Hematopoietic multipotent progenitor cell treated with erythropoietin and hydrocortisone succinate and interleukin-3 and kit ligand, for 8 days (in vitro differentiated cells): ENCODE data around the gene SUCLG2.

Source experiments
- DNase-seq: peaks from one replicate; pipeline ENCODE4 v3.0.0-alpha.2; 2015

Gene SUCLG2

DNA sequence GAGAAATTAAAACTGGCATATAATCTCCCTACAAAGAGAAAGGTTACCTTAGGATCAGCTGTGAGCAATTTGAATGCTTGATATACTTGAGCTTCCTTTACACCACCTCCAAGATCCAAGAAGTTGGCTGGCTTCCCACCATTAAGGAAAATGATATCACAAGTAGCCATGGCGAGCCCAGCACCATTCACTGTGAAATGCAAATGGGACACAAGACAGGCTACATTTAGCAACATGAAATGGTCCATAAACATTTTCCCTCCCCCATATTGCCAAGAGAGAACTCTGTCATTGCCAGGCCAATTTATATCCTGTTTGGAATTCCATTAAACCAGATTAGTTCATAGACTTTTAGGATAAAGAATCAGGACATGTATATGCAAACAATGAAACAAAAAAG, 158.7 kb downstream of the SUCLG2 start:
- DNase-seq = no peak

DNA sequence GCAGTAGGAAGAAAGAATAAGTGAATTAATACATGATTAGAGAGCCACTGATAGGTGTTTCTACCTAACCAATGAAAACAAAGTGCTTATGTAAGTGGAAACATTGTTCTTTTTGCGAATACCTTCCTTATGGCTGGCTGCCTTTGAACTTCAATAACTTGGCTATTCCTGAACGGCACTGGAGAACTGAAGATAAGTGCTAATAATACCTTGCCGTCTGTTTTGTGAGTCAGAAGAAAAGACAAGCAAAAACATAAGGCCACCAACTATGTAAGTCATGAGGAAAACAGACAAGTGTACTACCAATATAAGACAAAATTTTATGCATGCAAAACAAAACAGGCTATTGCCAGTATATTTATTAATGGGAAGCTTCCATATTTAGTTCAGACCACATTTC, 160.6 kb downstream of the SUCLG2 start:
- DNase-seq = no peak

DNA sequence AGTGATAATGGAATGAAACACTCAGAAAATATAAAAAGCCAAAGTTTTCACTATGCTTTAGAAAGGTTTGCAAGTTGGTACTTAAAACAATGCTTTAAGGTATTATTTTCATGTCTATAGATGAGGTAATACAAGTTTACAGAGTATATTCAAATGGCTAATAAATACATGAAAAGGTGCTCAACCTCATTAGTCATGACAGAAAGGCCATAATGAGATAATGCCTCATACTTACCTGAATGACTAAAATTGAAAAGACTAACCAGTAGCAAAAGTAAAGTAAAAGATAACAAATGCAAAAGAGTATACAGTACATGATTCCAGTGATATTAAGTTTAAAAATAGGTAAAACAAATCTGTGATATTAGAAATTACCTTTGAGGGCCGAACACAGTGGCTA, 163.8 kb downstream of the SUCLG2 start:
- no peak for DNase-seq

DNA sequence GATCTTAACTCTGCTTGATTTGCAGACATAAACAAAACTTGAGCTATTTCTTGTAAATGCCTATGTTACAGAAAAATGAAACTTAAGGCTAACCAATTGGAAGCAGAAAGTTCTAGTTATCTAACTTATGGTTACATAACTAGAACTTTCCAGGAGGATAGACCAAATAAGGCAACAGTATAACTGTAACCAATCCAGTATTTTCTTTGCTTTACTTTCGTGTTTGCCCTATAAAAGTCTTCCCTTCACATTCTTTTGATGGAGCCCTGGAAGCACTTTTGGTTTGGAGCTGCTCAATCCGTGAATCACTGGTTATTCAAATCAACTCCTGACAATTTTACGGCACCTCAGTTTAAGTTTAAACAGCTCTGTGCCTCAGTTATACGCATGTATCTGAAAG, 164.6 kb downstream of the SUCLG2 start:
- no peak for DNase-seq

DNA sequence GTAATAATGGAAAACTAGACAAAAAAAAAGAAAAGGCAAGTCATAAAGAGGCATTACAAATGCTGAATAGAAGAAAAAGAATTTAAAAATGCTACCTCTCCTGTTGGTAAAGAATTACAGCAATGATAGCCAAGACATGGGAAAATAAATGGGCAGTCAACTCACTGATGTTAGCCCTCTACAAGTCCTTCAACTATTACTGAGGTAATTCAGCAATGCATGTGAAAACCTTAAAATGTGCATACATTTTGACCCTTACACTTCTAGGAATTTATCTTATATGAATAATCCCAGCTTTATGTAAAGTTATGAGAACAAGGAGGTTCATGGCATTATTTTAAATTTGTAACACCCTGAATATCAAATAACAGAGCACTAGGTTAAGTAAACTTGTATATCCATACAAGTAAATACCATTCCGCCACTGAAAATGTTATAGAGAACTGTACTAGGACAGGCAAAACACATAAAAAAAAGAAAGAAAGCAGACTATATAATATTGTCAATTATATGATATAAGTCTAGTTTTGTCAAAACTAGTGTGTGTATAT, 166.8 kb downstream of the SUCLG2 start:
- DNase-seq = no peak

DNA sequence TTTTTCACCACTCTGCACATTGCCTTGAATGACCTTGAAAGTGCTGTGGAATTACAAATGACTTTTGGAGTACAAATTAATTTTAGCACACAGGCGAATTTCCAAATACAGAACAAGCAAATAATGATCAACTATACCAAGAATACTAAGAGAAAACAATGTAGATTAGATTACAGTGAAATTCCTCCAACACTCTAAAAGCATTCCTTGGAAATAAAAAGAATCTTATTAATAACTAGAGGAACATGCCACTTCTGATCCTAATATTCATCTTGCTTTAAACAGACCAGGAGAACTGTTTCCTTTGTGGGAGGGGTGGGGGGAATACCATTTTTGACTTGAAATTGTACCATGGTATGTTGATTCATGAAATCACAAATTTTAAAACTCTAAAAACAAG, 167.5 kb downstream of the SUCLG2 start:
- DNase-seq = no peak

DNA sequence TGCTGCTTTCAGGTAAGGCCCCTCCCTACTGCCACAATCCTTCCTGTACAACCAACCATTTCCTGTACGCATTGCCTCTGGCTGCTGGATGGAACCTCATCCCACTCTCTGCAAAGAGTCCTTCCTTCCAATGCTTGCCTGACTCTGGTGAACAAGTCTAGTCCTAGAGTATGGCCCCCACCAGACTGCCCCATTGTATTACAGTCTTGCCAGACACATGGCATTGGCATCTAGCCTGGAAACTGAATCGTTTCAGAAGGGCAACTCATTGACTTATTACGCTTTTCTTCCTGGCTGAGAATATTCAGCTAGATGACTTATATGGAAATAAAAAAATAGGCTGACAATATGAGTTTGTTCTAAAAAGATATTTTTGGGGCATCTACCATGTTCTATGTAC, 170.3 kb downstream of the SUCLG2 start:
- DNase-seq = no peak

DNA sequence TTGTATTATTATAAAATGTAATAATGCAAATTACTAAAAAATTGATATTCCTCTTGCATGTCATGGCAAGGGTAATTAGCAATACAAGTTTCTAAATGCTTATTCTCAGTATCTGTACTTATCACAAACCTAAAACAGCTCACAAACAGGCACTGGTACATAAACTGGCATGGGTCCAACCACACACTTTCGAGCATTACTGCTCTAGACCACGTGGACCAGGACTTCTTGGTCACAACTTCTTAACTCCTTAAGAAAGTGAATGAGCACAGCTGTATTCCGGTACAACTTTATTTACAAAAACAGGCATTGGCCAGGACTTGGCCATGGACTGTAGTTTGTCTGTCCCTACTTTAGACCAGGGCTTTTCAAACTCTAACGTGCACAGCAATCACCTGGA, 173.3 kb downstream of the SUCLG2 start:
- no peak for DNase-seq

DNA sequence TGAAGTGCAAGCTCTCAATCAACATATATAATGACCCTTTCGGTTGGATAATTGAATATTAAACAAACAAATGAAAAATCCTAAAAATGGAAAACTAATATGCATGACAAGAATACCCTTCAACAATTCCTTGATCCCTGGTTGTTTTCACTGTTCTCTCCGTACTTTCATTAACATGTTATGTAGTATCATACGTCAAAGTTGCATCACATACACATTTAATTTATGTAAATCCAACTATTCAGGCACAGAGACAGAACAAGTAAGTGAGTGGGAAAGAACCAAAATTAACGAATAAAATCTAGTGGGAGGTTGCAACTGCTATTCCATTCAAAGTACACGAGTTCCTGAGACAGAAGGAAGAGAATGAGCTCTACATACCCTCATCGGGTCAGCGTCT, 176.0 kb downstream of the SUCLG2 start:
- no peak for DNase-seq

DNA sequence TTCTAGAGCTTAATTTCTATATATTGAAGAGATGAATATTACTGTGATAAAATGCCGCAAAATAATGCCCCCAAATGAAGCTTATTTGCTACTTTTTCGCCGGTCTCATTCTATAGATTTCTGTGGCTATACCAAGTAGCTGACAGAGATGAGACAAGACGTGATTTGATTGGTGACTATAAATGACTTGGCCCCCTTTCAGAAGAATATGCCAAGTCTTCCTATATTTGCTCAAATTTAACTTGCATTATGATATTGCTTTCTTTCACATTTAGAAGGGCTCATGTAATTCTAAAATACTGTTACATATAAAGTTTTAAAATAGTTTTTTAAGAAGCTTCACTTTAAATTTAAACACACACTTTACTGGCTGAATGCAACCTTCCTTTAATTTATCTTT, 180.1 kb downstream of the SUCLG2 start:
- no peak for DNase-seq

DNA sequence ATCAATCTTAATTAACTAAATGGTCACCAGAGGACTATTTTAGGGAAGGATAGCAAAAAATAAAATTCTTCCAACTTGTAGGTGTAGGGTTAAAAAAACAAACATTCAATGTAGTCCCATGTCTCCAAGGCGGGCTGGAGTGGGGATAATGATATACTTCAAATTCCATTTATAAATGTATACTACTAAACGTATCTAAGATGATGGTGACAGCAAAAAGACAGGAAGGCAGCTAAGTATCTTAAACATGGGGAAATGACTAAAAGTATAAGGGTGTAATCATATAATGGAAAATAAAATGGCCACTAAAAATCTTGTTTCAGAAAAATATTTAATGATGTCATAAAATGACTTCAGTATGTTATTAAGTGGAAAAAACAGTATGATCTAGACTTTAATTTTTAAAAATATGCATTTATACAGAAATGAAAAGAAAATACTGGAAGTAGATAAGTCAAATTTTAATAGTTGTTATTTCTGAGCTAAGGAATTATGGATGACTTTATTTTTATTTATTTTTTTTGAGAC, 181.7 kb downstream of the SUCLG2 start:
- no peak for DNase-seq

DNA sequence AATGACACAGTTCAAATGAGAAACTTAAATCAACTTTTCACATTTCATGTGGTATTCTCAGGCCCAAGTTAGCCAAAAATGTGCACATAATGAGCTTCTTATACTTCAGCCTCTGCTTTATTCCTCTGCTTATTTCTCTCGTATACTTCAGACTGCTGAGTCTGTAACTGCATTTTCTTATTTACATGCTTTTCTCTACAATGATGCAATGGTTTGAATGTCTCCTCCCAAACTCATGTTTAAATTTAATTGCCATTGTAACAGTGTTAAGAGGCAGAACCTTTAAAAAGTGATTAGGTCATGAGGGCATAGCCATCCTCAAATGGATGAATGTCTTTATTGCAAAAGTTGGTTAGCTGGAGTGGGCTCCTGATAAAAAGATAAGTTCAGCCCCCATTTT, 184.2 kb downstream of the SUCLG2 start:
- no peak for DNase-seq

DNA sequence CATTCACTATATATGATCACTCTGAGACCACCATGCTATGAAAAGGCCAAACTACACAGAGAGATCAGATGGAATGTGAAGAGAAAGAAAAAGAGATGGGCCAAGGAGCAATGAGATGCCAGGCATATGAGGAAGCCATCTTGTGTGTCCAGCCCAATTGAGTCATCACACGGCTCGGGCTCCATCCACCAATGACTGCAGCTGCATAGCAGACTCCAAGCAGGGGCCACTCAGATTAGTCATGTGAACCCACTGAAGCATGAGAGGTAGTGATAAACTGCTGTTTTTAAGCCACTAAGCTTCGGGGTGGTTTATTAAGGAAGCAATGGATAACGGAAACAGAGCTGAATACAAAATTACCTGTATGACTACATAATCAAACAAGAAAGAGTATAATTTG, 185.9 kb downstream of the SUCLG2 start:
- DNase-seq = no peak

DNA sequence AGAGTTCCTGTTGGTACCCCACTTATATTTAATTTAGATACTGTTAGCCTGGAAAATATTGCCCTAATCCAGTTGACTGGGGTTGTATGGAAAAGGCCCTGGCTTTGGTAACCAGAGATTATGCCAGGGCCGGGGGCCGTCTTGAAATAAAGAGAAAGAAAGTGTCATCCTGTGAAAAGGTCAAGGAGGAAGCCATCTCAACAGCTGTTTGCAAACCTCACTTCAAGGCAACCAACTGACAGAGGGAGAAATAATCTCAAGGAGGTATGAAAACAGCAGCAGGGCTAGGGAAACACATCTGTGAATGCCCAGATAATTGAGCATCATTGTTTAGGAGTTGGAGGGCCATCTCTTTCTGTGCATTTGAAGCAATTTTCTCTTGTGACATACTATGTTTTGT, 190.8 kb downstream of the SUCLG2 start:
- no peak for DNase-seq

DNA sequence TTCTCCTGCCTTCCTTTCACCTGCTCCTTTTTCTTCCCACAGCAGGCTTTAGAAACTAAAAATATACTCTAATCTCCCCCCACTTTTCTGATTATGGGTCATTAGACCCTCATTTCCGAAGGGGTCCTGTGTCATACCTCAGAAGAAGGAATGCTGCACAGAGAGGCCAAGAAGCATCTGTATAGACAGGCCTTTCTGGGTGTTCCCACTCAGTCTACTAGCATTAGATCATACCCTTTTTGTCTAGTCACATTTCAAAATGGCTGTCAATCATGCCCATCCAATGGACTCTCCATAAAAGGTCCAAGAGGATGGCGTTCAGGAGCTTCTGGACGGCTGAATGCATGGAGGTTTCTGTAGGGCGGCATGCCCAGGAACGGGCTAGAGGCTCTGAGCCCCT, 192.2 kb downstream of the SUCLG2 start:
- DNase-seq = no peak

DNA sequence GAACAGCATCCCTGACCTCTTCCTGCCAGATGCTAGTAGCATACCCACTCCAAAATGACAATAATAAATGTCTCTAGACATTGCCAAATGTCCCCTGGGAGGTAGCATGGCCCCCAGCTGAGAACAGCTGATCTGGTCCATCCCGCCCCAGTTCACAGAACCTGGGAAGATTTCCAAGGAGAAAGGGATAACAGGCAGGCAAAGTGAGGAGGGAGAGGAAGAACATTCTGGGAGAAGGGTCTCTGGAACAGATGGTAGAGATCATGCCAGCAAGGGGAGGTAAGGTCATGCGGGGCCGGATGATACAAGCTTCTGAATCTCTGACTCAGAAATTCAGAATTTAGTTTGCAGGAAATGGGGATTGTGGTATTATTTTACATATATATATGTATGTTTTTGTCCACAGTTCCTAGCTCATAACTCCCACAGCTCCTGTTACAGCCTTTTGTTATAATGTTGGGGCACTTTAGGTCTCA, 192.7 kb downstream of the SUCLG2 start:
- no peak for DNase-seq

DNA sequence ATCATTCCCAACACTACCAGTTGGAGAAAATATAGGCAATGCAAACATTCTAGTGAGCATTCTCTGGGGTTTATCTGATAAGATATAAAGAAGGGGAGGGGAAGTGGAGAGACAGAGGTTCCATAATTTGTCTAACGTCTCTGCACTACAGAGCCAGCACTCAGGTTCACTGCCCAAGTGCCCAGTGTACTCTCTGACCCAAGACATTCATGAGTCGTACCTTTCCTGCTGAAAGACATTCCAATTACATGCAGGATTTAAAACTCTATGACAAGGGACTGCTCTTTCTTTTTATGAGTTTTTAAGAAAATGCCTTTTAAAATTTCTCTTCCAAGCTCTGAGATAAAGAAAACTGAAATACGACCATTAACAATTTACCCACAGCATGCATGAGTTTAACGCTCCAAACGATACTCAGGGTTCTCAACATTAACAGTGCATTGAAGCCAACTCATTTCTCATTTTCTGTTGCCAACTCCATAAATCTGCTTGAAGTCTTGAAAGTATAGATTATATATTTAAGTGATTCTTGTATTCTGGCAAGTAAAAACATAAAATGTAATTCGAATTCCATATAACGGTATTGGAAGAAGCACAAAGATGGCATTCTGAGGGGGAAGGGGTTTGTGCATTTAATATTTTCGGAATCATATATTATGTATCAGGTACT, 193.4 kb downstream of the SUCLG2 start:
- no peak for DNase-seq

DNA sequence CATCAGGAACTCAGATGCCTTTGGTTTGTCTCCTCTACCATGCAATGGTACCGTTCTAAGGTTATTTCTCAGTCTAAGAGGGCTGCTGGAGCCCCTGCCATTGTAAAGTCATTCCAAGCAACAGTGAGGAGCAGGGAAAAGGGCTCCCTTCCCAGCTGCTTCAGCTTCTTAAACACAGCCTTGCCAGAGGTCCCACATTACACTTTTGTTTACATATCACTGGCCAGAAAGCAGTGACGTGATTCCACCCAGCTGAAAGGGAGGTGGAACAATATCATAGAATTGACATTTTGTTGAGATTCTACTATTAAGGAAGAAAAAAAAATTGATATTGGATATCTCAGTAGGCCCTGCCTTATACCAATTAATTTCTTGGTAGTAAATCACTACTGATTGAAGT, 194.6 kb downstream of the SUCLG2 start:
- DNase-seq = no peak

DNA sequence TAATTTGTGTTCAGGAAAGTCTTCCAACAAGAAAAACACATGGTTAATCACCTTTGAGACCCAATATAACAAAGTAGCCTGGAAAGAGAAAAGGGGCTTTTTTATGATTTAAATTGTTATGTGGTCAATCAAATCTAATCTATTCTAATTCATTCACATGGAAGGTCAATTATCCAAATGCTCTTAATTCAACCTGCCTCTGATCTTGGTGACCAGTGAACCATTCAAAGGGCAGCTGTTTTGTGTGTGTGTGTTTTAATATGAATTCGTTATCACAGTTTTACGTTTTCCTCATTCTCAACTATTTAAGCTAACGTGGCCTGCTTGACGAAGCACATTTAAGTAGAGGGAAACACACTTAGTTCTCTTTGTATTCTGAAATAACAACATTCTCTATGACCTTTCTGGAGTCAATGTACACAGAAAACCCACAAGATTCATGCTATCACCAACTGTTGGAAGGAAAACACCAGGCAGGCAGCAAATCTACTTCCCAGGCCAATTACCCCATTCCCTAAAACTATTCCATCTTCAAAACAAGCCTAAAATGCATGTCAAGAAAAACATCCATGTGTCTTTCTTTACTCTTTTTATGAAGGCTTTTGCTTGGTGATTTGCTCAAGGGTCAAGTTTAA, 195.4 kb downstream of the SUCLG2 start:
- no peak for DNase-seq

DNA sequence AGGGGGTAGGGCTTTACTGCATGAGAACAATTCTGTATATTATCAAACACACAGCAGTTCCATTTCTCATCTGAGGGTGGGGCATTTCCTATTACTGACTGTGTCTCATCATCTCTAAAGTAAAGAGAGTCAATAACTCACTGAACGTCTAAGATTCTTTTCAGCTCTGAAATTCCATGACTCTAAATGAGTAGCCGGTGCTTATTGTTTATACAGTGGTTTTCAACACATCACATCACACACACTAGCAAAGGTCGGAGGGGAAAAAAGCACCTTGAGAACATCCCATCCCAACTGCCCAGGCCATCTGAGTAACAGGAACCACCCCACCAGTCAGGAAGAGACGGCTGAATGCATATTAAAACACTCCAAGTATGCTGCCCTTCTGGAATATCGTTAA, 196.0 kb downstream of the SUCLG2 start:
- DNase-seq = no peak

DNA sequence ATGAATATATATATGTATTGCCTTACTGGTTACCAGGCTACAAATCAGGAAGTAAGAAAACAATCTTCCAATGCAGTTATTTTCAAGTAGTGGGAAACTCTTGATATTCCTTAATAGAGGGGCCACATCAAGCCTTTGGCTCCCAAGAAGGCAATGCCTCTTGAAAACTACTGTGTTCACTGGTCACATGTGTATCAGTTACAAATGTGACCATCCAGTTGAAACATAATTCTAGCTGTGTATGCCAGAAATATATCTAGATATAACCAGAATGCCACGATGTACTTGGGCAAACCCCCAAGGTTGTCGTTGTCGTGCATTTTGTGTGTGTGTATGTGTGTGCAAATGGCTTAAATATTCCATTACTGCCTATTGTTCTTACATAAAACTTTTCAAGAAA, 200.8 kb downstream of the SUCLG2 start:
- no peak for DNase-seq

DNA sequence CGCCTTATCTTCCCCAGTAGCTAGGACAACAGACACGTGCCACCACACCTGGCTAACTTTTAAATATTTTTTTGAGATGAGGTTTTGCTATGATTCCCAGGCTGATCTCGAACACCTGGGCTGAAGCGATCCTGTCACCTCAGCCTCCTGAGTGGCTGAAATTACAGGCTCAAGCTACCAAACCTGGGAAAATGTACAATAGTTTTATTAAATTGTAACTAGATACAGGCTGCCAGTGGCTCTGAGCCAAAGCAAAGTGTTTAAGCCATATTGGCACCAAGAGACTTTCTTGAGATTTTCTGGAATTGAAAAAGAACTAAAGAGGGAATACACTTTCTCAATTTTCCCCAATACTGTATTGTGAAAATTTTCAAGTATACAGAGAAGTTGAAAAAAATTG, 204.3 kb downstream of the SUCLG2 start:
- no peak for DNase-seq

DNA sequence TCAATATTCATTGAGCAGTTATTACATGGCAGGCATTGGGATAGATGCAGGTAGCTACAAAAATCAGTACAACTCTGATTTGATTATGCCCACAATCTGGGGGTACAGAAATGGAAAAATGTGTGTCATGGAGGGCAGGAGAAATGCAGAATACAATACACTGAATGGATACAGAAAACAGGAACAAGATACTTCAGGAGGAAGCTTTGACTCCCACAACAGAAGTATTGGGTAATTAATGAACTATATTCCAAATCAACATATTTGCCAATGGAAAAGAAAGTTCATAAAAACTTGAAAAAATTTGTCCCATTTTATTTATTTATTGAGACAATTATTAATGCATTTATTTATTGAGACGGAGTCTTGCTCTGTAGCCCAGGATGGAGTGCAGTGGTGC, 207.0 kb downstream of the SUCLG2 start:
- no peak for DNase-seq

DNA sequence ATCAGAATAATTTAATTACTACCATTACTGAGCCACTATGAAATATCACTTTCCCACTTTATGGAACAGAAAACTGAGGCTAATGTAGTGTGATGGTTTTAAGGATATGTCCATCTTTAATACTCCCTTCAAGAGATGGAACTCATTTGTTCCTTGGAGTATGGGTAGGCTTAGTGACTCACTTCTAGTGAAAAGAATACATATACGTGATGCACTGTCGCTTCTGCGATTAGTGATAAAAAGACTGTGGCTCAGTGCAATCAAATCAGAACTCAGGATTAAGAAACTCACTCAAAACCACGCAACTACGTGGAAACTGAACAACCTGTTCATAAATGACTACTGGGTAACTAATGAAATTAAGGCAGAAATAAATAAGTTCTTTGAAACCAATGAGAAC, 216.6 kb downstream of the SUCLG2 start:
- DNase-seq = no peak

DNA sequence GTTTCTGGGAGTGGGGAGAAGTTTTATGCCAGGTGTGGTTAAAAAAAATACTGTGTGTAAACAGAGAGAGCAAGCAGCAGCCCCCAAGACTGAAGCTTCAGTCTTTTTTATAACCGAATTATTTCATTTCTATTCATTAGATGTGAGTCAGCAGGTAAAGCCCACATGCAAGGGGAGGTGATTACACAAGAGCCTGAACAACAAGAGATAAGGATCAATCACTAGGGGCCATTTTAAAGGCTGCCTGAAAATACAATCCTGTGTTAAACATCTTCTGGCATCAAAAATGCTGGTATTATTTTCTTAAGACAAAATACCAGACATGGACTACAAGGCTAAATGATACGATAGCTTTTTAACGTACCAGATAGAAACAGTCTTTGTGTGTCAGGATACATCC, 217.3 kb downstream of the SUCLG2 start:
- DNase-seq = no peak
